Measurements from ENCODE around the gene ZNF862. TPM values are rescaled to one million over a fixed set of nuclear protein-coding genes. Genes with fewer than 3 reads are reported as not detected.

ZNF862 gene
- polyA plus RNA-seq, 1 experiment: 11.5 TPM

GRCh38 chr7:149823631-149824199 is 14.5 kb upstream of the ZNF862 start:
- no peaks in the 10 kb centered on the region; the same call in 1 of the 2 replicates for H3K9me3 ChIP-seq (ENCODE audit: control insufficient read depth, insufficient read depth, low read length)
- peaks cover 2% of the 10 kb centered on the region for H3K27me3 ChIP-seq (ENCODE audit: control insufficient read depth, insufficient read depth, low read length)
- H3K4me3 ChIP-seq (ENCODE audit: low read depth, low read length): no peak overlapping the region
- ChIA-PET POLR2A (no interaction called here), CTCF (no interaction called here)
- TF ChIP-seq, protein P1, sequence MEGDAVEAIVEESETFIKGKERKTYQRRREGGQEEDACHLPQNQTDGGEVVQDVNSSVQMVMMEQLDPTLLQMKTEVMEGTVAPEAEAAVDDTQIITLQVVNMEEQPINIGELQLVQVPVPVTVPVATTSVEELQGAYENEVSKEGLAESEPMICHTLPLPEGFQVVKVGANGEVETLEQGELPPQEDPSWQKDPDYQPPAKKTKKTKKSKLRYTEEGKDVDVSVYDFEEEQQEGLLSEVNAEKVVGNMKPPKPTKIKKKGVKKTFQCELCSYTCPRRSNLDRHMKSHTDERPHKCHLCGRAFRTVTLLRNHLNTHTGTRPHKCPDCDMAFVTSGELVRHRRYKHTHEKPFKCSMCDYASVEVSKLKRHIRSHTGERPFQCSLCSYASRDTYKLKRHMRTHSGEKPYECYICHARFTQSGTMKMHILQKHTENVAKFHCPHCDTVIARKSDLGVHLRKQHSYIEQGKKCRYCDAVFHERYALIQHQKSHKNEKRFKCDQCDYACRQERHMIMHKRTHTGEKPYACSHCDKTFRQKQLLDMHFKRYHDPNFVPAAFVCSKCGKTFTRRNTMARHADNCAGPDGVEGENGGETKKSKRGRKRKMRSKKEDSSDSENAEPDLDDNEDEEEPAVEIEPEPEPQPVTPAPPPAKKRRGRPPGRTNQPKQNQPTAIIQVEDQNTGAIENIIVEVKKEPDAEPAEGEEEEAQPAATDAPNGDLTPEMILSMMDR (IDR thresholded peaks at IDR 0.05; ENCODE audit: low read depth, low read length): no peak
- no peak for DNase-seq (ENCODE audit: low read depth, low spot score)
- no peak overlapping the region for H3K27ac ChIP-seq (ENCODE audit: low read depth, low read length)

GRCh38 chr7:149824301-149824741 is 13.9 kb upstream of the ZNF862 start:
- Histone ChIP-seq H3K27me3 (ENCODE audit: control insufficient read depth, insufficient read depth, low read length) (peaks cover 2% of the 10 kb centered on the region), H3K27ac (ENCODE audit: low read depth, low read length) (no peak overlapping the region), H3K4me3 (ENCODE audit: low read depth, low read length) (no peak overlapping the region), H3K9me3 (ENCODE audit: control insufficient read depth, insufficient read depth, low read length) (no peaks in the 10 kb centered on the region; the same call in 1 of the 2 replicates)
- no peak for DNase-seq (ENCODE audit: low read depth, low spot score)
- TF ChIP-seq, protein P1 (IDR thresholded peaks at IDR 0.05; ENCODE audit: low read depth, low read length): no peak
- POLR2A ChIA-PET: no interaction called here
- CTCF ChIA-PET: interaction anchor here (1.0 kb wide), 1 partner anchor 17 kb away, joined by 4 read pairs; no protein-coding TSS in a partner anchor

- ChIA-PET CTCF (interaction anchor here (0.6 to 1.0 kb wide), 2 partner anchors 18 to 74 kb away, joined by 4 read pairs; no protein-coding TSS in a partner anchor), POLR2A (no interaction called here)
- H3K9me3 ChIP-seq (ENCODE audit: control insufficient read depth, insufficient read depth, low read length): no peaks in the 10 kb centered on the region; the same call in 1 of the 2 replicates
- TF ChIP-seq, protein P1 (IDR thresholded peaks at IDR 0.05; ENCODE audit: low read depth, low read length): no peak
- no peak overlapping the region for H3K27ac ChIP-seq (ENCODE audit: low read depth, low read length)
- no peak for DNase-seq (ENCODE audit: low read depth, low spot score)
- no peaks in the 10 kb centered on the region for H3K27me3 ChIP-seq (ENCODE audit: control insufficient read depth, insufficient read depth, low read length)
- H3K4me3 ChIP-seq (ENCODE audit: low read depth, low read length): no peak overlapping the region
These were observed 13.2 kb upstream of the ZNF862 start for GRCh38 chr7:149824748-149825566.

- POLR2A ChIA-PET: no interaction called here
These were observed 12.4 kb upstream of the ZNF862 start for GRCh38 chr7:149825567-149826343.

More at GRCh38 chr7:149825567-149826343, 12.4 kb upstream of the ZNF862 start:
- H3K4me3 ChIP-seq (ENCODE audit: low read depth, low read length): no peak overlapping the region
- H3K27ac ChIP-seq (ENCODE audit: low read depth, low read length): no peak overlapping the region
- no peaks in the 10 kb centered on the region; the same call in 1 of the 2 replicates for H3K9me3 ChIP-seq (ENCODE audit: control insufficient read depth, insufficient read depth, low read length)
- CTCF ChIA-PET: interaction anchor here (0.6 to 1.0 kb wide), 2 partner anchors 19 to 75 kb away, joined by 4 read pairs; no protein-coding TSS in a partner anchor
- no peaks in the 10 kb centered on the region for H3K27me3 ChIP-seq (ENCODE audit: control insufficient read depth, insufficient read depth, low read length)
- DNase-seq (ENCODE audit: low read depth, low spot score): no peak
- TF ChIP-seq, protein P1 (IDR thresholded peaks at IDR 0.05; ENCODE audit: low read depth, low read length): no peak
